K562 (cell line): ENCODE results near the gene CDKN2C. TPM values are rescaled to one million over a fixed set of nuclear protein-coding genes. Genes with fewer than 3 reads are reported as not detected.

Source experiments
- ATAC-seq: fragments of 200-7000 bp; cut with Tn5 transposase; 3 replicates; pipeline ENCODE4 v1.9.1; 2020; ENCODE audit warnings: moderate library complexity
- BruUV-seq: library from RNA; stranded (reverse); fragments of 400-500 nt; replicated peaks from 2 replicates; lab custom pipeline; 2021; lab: Mats Ljungman, UMichigan
- CTCF ChIA-PET: fragments of 300-600 bp; formaldehyde crosslinking; extraction: SDS; loops from one replicate; lab custom pipeline; 2021; ENCODE audit warnings: low intra/inter-chr PET ratio; lab: Yijun Ruan, JAX
- POLR2A ChIA-PET: fragments of 300-600, 350-650 bp; sonication (Branson Sonifier 250); formaldehyde crosslinking; extraction: SDS; loops from one replicate; lab custom pipeline; 2021; ENCODE audit warnings: antibody characterized with exemption, inconsistent platforms; lab: Yijun Ruan, JAX
- DNase-seq, 4 experiments: peaks; one replicate each; pipeline versions ENCODE4 v3.0.0 to v3.0.0-alpha.2; 2011 to 2018; ENCODE audit warnings: low spot score in 3 of 4, mixed read lengths in 3 of 4; ENCODE audit errors: extremely low read depth in 1 of 4
- FAIRE-seq: peaks from 2 replicates; lab custom pipeline; 2011; peaks lifted over from hg19 to GRCh38; lab: Jason Lieb, UNC
- H2AFZ ChIP-seq: 2 replicates; pipeline ENCODE4 v1.6.0; 2011; ENCODE audit warnings: low read depth, low read length, control low read depth, inconsistent platforms
- H3K27ac ChIP-seq: fragments of 200-600 bp; 3 replicates; pipeline ENCODE4 v1.8.0; 2011; ENCODE audit warnings: low read depth, mild to moderate bottlenecking, control low read depth, inconsistent platforms, low read length, moderate library complexity, mixed read lengths; ENCODE audit errors: extremely low read depth
- H3K27me3 ChIP-seq, 2 experiments: fragments of 300-600 bp in 1 of 2; 2 replicates in 1 of 2; 3 replicates in 1 of 2; pipeline versions ENCODE4 v1.6.0 to v1.8.0; 2011; ENCODE audit warnings: inconsistent platforms in 2 of 2, low read length in 2 of 2, mild to moderate bottlenecking in 1 of 2, mixed read lengths in 1 of 2, moderate library complexity in 1 of 2; ENCODE audit not compliant: control insufficient read depth in 2 of 2, insufficient read depth in 2 of 2
- H3K36me3 ChIP-seq: fragments of 300-600 bp; 3 replicates; pipeline ENCODE4 v1.8.0; 2011; ENCODE audit warnings: mild to moderate bottlenecking, low read length, inconsistent platforms; ENCODE audit not compliant: control insufficient read depth, insufficient read depth
- H3K4me1 ChIP-seq, 2 experiments: fragments of 200-600 bp in 1 of 2; replicated peaks in 1 of 2; 2 replicates in 1 of 2; 3 replicates in 1 of 2; pipeline versions ENCODE4 v1.5.1 to v1.8.0; 2011; ENCODE audit warnings: inconsistent platforms in 2 of 2, low read length in 2 of 2, mild to moderate bottlenecking in 1 of 2, mixed read lengths in 1 of 2, moderate library complexity in 1 of 2; ENCODE audit not compliant: control insufficient read depth in 2 of 2, insufficient read depth in 2 of 2
- H3K4me2 ChIP-seq: 2 replicates; pipeline ENCODE4 v1.6.1; 2011; ENCODE audit warnings: low read length, control low read depth, inconsistent platforms, mixed read lengths; ENCODE audit not compliant: insufficient read depth
- H3K4me3 ChIP-seq: fragments of 200-600 bp; sonication (generic), shearing (Covaris generic); 2 replicates; pipeline ENCODE4 v1.5.1; 2016; ENCODE audit warnings: control low read depth, inconsistent platforms
- H3K79me2 ChIP-seq: fragments of 200-600 bp; 3 replicates; pipeline ENCODE4 v1.8.0; 2011; ENCODE audit warnings: low read length, inconsistent platforms; ENCODE audit not compliant: control insufficient read depth, insufficient read depth
- H3K9ac ChIP-seq, 2 experiments: 2 replicates each; pipeline versions ENCODE4 v1.6.0 to v1.6.1; 2011; ENCODE audit warnings: low read depth in 2 of 2, low read length in 2 of 2, control low read depth in 1 of 2, inconsistent platforms in 1 of 2, mild to moderate bottlenecking in 1 of 2, mixed read lengths in 1 of 2; ENCODE audit not compliant: insufficient read depth in 1 of 2
- H3K9me1 ChIP-seq: one replicate; pipeline ENCODE4 v1.6.0; 2011; ENCODE audit warnings: inconsistent platforms, mild to moderate bottlenecking, low read length, moderate library complexity; ENCODE audit not compliant: control insufficient read depth, insufficient read depth
- H3K9me3 ChIP-seq: replicated peaks from 2 replicates; pipeline ENCODE4 v1.5.1; 2011; ENCODE audit warnings: low read depth, low read length, inconsistent platforms; ENCODE audit not compliant: control insufficient read depth, insufficient read depth
- H4K20me1 ChIP-seq: replicated peaks from 2 replicates; pipeline ENCODE4 v1.6.1; 2011; ENCODE audit warnings: low read length, inconsistent platforms, mixed read lengths; ENCODE audit not compliant: control insufficient read depth, insufficient read depth
- BACH1 ChIP-seq: fragments of 200-800 bp; sonication (Bioruptor generic); IDR thresholded peaks from 2 replicates; pipeline ENCODE4 v1.6.1; 2016; ENCODE audit warnings: missing genetic modification characterization, missing compliant biosample characterization
- CXXC5 ChIP-seq: fragments of 250-450 bp; sonication (Bioruptor Pico); IDR thresholded peaks from 2 replicates; pipeline ENCODE4 v1.8.0; 2022; ENCODE audit warnings: inconsistent platforms, mild to moderate bottlenecking, moderate library complexity
- ELF1 ChIP-seq: fragments of 200-800 bp; sonication (Bioruptor generic); IDR thresholded peaks from 2 replicates; pipeline ENCODE4 v1.6.1; 2016; ENCODE audit warnings: missing genetic modification characterization, missing compliant biosample characterization
- EP300 ChIP-seq: IDR thresholded peaks from 2 replicates; pipeline ENCODE4 v1.6.1; 2012; ENCODE audit warnings: low read length, improper control_type of control experiment
- HMBOX1 ChIP-seq: sonication (generic); IDR thresholded peaks from 2 replicates; pipeline ENCODE4 v1.6.1; 2016
- HMG20B ChIP-seq: fragments of 250-450 bp; sonication (Bioruptor Pico); IDR thresholded peaks from 2 replicates; pipeline ENCODE4 v1.5.0; 2021; ENCODE audit warnings: mild to moderate bottlenecking
- ILF3 ChIP-seq: fragments of 450-650 bp; IDR thresholded peaks from 2 replicates; pipeline ENCODE4 v1.6.1; 2018; ENCODE audit warnings: antibody characterized with exemption, mild to moderate bottlenecking, moderate library complexity, borderline replicate concordance
- KLF16 ChIP-seq: IDR thresholded peaks from 2 replicates; pipeline ENCODE4 v1.6.1; 2016; ENCODE audit warnings: antibody characterized with exemption
- RBFOX2 ChIP-seq: fragments of 200-400 bp; formaldehyde crosslinking; IDR thresholded peaks from 2 replicates; pipeline ENCODE4 v1.6.1; 2017; ENCODE audit warnings: low read depth, mild to moderate bottlenecking, low read length, moderate library complexity
- SPI1 ChIP-seq: IDR thresholded peaks from 2 replicates; pipeline ENCODE4 v1.6.1; 2011; ENCODE audit warnings: low read depth, low read length, control low read depth, borderline replicate concordance
- STAG1 ChIP-seq: sonication (generic); formaldehyde crosslinking; IDR thresholded peaks from 2 replicates; pipeline ENCODE4 v1.5.0; 2020; ENCODE audit warnings: missing genetic modification reagents, borderline replicate concordance
- TAF1 ChIP-seq: IDR thresholded peaks from 2 replicates; pipeline ENCODE4 v1.6.1; 2011; ENCODE audit warnings: mild to moderate bottlenecking, low read length, moderate library complexity; ENCODE audit not compliant: insufficient read depth, control insufficient read depth, severe bottlenecking; ENCODE audit errors: extremely low read depth
- TEAD2 ChIP-seq: fragments of 450-650 bp; IDR thresholded peaks from 2 replicates; pipeline ENCODE4 v1.6.1; 2016; ENCODE audit warnings: missing genetic modification characterization, control low read depth, missing compliant biosample characterization
- TOE1 ChIP-seq, 2 experiments: fragments of 450-650 bp in 1 of 2; sonication (generic) in 1 of 2; formaldehyde crosslinking in 1 of 2; IDR thresholded peaks; 2 replicates each; pipeline versions ENCODE4 v1.7.1 to v1.8.0; 2016 to 2022; ENCODE audit warnings: borderline replicate concordance in 2 of 2, mild to moderate bottlenecking in 2 of 2, antibody characterized with exemption in 1 of 2, inconsistent platforms in 1 of 2, low read depth in 1 of 2, missing genetic modification reagents in 1 of 2, moderate library complexity in 1 of 2
- UBTF ChIP-seq, 2 experiments: IDR thresholded peaks; 2 replicates each; pipeline ENCODE4 v1.6.1; 2012; ENCODE audit warnings: improper control_type of control experiment in 2 of 2, low read depth in 2 of 2, low read length in 2 of 2, borderline replicate concordance in 1 of 2
- ZBTB7A ChIP-seq: IDR thresholded peaks from 2 replicates; pipeline ENCODE4 v1.6.1; 2011; ENCODE audit warnings: low read depth, mild to moderate bottlenecking, low read length, moderate library complexity, borderline replicate concordance; ENCODE audit not compliant: control insufficient read depth
- ZNF444 ChIP-seq: fragments of 250-450 bp; sonication (Bioruptor Pico); IDR thresholded peaks from 2 replicates; pipeline ENCODE4 v1.4.0; 2020; ENCODE audit warnings: mild to moderate bottlenecking, moderate library complexity
- ZNF57 ChIP-seq: fragments of 450-650 bp; formaldehyde crosslinking; IDR thresholded peaks from 2 replicates; pipeline ENCODE4 v1.4.0; 2020; ENCODE audit warnings: mild to moderate bottlenecking, moderate library complexity
- WGBS: fragments of 100-300 bp; shearing (Covaris generic); methylation state at CpG from one replicate; pipeline ENCODE4 v1.1.6; 2016; ENCODE audit warnings: low coverage, mixed read lengths; ENCODE audit not compliant: insufficient coverage; ENCODE audit errors: missing lambda C conversion rate; 5-methylcytosine and 5-hydroxymethylcytosine counted together
- in situ Hi-C: fragments of 300-500 bp; cut with MboI; formaldehyde crosslinking; loops from 4 replicates; pipeline ENCODE4 v1.15.0; 2018; ENCODE audit warnings: inconsistent platforms, mixed read lengths
- intact Hi-C: fragments of 100-400 bp; cut with micrococcal nuclease; formaldehyde crosslinking; loops from 2 replicates; pipeline ENCODE4 v1.14.2; 2022
- polyA plus RNA-seq, 8 experiments: library from polyadenylated mRNA; depleted of rRNA in 4 of 8; stranded (reverse) in 5 of 8; unstranded in 3 of 8; fragments of >200 nt; fragmentation: Nextera tagmentation in 2 of 8; fragmentation: Illumina TruSeq in 1 of 8; extraction: Ambion mirVana in 2 of 8; extraction: Trizol in 1 of 8; gene quantifications; 2 replicates each; pipeline versions ENCODE4 v1.2.1 to v1.2.3, GENCODE V29; 2011 to 2014; ENCODE audit warnings: inconsistent platforms in 1 of 8, missing spikeins in 1 of 8
- total RNA-seq, 7 experiments: library from RNA; depleted of rRNA in 6 of 7; stranded (reverse); fragments of >200 nt in 6 of 7; fragmentation: Illumina TruSeq in 2 of 7; extraction: Trizol in 2 of 7; gene quantifications; 2 replicates each; pipeline versions ENCODE4 v1.2.1 to v1.2.3, GENCODE V29; 2011 to 2021; ENCODE audit warnings: low replicate concordance in 1 of 7

The CDKN2C gene
- total and polyA plus RNA-seq, 9 of the 15 experiments (the other 6 are each of a cell fraction or from before 2014, with no cell fraction given) = 11.9 to 74.3 (median 45.9) TPM

- peak overlapping the region; percentile 89 for H3K4me2 ChIP-seq
- intact Hi-C loops = loop anchor here (5.0 to 10.0 kb wide), 2 partner anchors 65 to 758 kb away; no protein-coding TSS in a partner anchor
- WGBS = under 1% methylated on average over 22 of the region's 26 CpGs
- TSS peak; percentile 77 for BruUV-seq
- ATAC-seq (peak; percentile 45), FAIRE-seq (no peak), DNase-seq (peak; percentile 49 to 82 (median 66))
- H3K9me3 ChIP-seq = no peaks in the 10 kb centered on the region
- ChIA-PET POLR2A (interaction anchor here (0.5 to 4.7 kb wide), 19 partner anchors 8 to 604 kb away, joined by 3 to 65 read pairs (median 3); partner anchors contain the start of genes CDKN2C, EPS15 and FAF1), CTCF (no interaction called here)
- peaks cover 17 to 21% of the 10 kb centered on the region in 2 experiments for H3K4me1 ChIP-seq
- H2AFZ ChIP-seq = peak overlapping the region; percentile 87
- no peaks in the 10 kb centered on the region for H4K20me1 ChIP-seq
- no peaks in the 10 kb centered on the region for H3K27me3 ChIP-seq
- peak overlapping the region; percentile 67 for H3K4me3 ChIP-seq
- in situ Hi-C loops = no loop called here
- H3K79me2 ChIP-seq = peaks cover 94% of the 10 kb centered on the region
- H3K9ac ChIP-seq = peak overlapping the region; percentile 91 to 95
- H3K27ac ChIP-seq = peak overlapping the region; percentile 96
- H3K36me3 ChIP-seq = peaks cover 17% of the 10 kb centered on the region; the same call in 1 of the 3 replicates
- H3K9me1 ChIP-seq = no peaks in the 10 kb centered on the region
- TF ChIP-seq BACH1 (tag) (0 out of 2 replicates have a peak, but pooled peaks have one; percentile 39), EP300 (peak; percentile 12; the same call in 1 of the 2 replicates), SPI1 (0 out of 2 replicates have a peak, but pooled peaks have one; percentile 14), UBTF (IDR thresholded peaks at IDR 0.05; ENCODE audit: borderline replicate concordance in 1 of 2, low read depth in 2 of 2, low read length in 2 of 2) (peak in 1 of 2 experiments; percentile 6; a peak in 1 of 4 replicates), CXXC5 (CRISPR knock-in tag) (0 out of 2 replicates have a peak, but pooled peaks have one; percentile 27), RBFOX2 (no peak), ZBTB7A (no peak), TEAD2 (tag) (no peak), ZNF444 (CRISPR knock-in tag) (no peak), HMBOX1 (peak; percentile 32; the same call in 1 of the 2 replicates), HMG20B (CRISPR knock-in tag) (0 out of 2 replicates have a peak, but pooled peaks have one; percentile 11), TOE1 (IDR thresholded peaks at IDR 0.05; ENCODE audit: borderline replicate concordance) (0 out of 2 replicates have a peak, but pooled peaks have one; percentile 12), TOE1 (CRISPR knock-in tag; IDR thresholded peaks at IDR 0.05; ENCODE audit: borderline replicate concordance, low read depth) (no peak), STAG1 (CRISPR knock-in tag) (no peak), ILF3 (peak; percentile 54; the same call in 1 of the 2 replicates), TAF1 (peak; percentile 51), ELF1 (tag) (peak; percentile 5; the same call in 1 of the 2 replicates), KLF16 (no peak), ZNF57 (no peak)
Observed at GRCh38 chr1:50976890-50977574, 7.0 kb downstream of the CDKN2C start.
